GM18502 (cell line): Measurements from ENCODE around the gene RNF146.
A peak's percentile ranks its signal among the peaks of the same experiment; 100 is the strongest.
"Not testable (repeated sequence)": the region's sequence is repeated elsewhere in the genome, so short reads cannot be mapped to it uniquely, and the experiment has no call there.

Experiments used
- ATAC-seq: cut with Tn5 transposase; IDR thresholded peaks from one replicate; pipeline ENCODE4 v1.9.1; 2021; ENCODE audit warnings: mild to moderate bottlenecking; ENCODE audit not compliant: unreplicated experiment, poor library complexity

The RNF146 gene

DNA sequence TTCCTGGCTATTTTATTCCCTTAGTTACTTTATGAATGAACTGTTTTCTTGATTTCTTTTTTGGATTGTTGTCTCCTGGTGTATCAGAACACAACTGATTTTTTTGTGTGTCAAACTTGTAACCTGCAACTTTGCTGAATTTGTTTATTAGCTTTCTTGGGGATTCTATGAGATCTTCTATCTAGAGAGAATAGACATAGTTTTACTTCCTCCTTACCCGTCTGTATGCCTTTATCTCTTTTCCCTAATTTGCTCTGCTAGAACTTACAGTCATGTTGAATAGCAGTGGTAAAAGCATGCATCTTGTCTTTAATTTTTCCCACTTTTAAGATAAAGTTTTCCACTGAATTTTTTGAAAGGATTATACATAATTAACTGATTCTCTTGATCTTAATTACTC is 13.2 kb downstream of the RNF146 start:
- no peak for ATAC-seq

DNA sequence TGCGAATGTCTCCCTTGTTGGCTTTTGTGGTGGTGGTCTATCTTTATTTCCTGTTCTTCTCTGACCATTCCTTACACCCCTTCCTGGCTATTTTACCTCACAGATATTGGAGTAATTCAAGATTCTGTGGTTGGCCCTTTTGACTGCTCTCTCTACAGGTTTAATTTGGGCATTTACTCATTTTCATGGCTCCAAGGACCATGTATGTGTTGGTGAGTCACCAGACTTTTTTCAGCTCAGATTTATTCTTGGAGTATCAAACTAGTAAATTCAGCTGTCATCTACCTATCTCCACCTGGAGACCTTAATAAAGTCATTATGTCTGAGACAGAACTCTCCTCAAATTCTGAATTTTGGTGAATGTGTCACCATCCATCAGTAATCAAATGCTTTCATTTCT is 15.5 kb downstream of the RNF146 start:
- no peak for ATAC-seq

DNA sequence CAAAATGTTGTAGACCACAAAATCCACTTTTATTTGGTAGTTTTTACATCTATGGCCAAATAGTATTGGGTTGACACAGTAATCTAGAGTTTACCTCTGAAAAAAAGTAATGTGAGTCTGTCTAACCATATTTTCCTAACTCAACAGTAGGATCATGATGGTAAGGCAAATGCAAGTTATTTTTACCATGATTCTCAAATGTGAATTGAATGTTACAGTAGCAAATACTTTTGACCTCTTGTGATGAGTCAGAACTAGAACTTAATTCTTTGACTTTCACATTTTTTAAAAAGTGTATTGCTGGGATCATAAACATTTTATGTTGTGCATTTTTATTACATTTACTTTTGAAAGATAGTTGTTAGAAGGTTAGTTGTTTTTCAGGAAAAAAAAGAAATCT is 22.0 kb downstream of the RNF146 start:
- no peak for ATAC-seq

DNA sequence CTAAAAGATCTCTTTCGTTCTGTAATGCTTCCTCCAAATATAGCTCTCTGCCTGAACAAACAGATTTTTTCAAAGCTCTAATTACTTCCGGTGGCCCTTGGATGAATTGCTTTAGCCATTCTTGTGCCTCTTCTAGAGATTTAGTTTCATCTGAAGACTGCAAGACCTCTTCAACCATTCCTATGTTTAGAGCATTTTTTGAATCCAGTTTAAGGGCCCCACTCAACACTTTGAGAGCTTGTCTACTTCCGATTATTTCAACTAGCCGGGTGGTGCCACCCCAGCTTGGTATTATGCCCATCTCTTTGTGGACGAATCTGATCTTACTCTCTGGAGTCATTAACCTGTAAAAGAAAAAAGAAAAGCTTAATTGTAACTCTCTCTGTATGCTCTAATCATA is 23.3 kb downstream of the RNF146 start:
- no peak for ATAC-seq

DNA sequence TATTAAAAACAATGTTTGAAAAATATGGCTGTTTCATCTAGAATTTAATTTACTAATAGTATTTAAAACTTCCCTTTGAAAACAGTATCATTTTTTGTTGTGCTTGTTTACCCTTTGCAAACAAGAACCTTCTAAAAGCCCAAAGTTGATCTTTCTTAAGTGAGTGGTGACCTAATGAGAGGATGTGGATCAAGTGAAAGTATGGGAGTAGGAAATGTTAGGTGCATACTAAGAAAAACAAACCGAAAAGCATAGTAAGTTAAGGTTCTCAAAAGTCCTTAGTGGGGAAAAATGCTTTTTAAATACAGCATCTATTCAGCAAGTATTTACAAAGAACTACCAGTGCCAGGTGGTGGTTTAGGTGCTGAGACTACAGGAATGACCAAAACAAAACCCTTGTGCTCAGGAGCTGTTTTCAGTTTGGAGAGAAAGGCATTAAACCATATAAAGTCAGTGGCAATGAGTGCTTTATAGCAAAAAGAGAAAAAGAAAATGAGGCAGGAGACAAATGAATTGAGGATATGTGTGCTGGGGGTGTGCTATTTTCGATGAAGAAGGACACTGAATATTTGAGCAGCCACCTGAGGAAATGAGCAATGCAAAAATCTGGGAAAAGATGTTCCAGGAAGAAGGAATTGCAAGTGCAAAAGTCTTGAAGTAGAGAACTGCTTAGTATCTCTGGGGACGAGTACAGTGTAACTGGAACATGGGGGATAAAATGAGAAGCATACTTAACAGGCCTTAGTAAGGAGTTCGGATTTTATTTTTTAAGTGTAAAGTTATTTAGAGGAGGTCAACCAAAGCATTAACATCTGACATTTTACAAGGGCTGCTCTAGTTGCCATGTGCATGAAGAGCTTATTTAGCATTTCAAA is 24.0 kb downstream of the RNF146 start:
- ATAC-seq = peak; percentile 44

DNA sequence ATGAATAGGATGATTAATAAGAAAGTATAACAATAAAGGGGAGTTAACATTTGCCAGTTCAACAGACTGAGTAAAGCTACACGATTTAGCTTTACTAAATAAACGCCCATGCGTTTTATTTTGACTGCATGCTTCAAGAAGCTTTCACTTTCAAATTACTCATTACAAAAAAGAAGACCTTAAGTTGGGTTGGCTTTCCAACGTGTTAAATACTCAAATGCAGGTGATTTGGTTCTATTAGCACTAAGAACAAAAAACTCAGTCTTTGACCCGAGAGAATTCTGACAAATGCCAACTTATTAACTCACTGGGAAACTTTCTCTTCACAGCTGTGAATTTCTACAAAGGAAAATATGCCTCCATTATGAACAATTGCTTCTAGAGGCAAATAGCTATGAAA is 24.8 kb downstream of the RNF146 start:
- peak; percentile 87 for ATAC-seq

DNA sequence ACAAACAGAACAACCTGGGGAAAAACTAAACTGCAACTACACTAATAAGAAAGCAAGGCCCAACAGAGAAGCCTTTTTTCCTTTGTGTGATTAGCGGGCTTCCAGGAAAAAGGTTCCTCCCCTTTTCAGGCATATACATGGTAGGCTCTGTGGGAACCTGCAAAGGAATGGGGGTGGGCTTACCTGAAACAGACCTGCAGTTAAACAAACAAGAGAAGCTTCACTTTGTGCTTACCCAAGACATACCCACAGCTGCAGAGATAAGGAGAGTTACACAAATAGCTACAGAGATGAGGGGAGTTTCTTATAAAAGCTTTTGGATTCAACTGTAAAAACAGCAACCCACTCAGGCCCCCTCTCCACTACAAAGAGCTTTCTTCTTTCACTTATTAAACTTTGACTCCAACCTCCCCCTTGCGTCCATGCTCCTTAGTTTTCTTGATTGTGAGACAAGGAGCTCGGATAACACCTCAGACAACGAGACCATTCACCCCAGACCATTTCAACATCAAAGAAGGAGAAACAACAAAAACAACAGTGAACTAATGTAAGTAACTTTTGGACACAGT is 30.9 kb downstream of the RNF146 start:
- no peak for ATAC-seq

DNA sequence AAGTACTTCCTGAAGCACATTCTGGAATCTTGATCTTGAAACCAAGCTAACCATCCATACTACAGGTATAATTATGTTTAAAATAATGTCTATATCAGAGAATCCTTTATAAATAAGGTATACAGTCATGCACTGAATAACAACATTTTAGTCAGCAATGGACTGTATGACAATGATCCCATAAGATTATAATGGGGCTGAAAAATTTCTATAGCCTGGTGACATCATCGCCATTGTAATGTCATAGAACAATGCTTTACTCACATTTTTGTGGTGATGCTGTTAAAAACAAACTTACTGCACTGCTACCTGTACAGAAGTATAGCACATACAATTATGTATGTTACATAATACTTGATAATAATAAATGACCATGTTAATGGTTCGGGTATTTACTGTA is 31.8 kb downstream of the RNF146 start:
- ATAC-seq = no peak

DNA sequence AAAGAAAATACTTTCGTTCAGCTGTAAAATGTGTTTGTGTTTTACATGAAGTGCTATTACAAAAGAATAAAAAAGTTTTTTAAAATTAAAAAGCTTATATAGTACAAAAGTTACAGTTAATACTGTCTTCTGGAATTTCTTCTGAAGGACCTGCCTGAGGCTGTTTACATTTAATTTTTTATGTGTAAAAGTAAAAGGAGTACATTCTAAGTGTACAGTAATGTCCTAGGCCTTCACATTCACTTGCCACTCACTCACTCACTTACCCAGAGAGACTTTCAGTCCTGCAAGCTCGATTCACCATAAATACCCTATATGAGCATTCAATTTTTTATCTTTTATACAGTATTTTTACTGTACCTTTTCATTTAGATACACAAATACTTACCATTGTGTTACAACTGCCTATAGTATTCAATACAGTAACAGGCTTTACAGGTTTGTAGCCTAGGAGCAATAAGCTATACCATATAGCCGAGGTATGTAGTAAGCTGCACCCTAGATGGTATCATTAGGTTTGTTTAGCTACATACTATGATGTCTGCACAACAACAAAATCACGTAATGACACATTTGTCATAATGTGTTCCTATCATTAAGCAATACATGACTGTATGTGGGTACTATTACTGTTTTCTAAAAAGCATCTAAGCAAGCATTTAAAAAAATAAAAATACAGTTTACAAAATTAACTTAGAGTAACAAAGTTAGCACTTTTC is 33.0 kb downstream of the RNF146 start:
- no peak for ATAC-seq

DNA sequence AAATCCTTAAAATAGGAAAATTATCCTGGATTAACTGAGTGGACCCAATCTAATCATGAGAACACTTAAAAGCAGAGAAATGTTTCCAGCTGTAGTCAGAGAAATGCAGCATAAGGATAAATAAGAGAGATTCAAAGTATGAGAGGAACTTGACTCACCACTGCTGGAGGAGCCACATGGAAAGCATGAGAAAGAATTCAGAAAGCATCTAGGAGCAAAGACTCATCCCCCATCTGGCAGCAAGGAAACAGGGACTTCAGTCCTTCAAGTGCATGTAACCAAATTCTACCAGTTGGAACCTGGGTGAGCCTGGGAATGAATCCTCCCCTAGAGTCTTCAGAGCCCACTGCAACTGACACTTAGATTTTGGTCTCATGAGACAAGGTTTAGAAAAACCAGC is 33.7 kb downstream of the RNF146 start:
- ATAC-seq = no peak

DNA sequence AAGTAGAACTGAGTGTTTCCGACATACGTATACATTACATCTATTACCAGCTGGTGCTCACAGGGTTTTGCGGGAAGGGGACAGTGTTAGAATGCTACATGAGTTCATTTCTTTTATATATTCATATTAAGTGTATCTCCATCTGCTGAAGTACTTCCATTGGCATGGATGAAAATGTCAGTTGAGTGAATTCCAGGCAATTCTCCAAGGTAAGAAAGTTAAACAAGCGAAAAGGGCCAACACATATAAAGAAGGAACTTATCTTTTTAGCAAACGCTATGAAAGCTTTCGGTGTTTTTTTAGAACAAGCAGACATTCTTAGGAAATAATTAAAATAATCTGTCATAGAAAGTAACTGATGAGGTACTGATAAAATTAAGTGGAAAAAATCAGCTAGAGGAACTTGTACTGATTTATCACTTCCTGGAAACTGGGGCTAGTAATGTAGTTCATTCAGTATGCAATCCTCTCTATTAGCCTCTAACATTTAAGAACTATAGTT is 34.6 kb downstream of the RNF146 start:
- ATAC-seq = no peak

DNA sequence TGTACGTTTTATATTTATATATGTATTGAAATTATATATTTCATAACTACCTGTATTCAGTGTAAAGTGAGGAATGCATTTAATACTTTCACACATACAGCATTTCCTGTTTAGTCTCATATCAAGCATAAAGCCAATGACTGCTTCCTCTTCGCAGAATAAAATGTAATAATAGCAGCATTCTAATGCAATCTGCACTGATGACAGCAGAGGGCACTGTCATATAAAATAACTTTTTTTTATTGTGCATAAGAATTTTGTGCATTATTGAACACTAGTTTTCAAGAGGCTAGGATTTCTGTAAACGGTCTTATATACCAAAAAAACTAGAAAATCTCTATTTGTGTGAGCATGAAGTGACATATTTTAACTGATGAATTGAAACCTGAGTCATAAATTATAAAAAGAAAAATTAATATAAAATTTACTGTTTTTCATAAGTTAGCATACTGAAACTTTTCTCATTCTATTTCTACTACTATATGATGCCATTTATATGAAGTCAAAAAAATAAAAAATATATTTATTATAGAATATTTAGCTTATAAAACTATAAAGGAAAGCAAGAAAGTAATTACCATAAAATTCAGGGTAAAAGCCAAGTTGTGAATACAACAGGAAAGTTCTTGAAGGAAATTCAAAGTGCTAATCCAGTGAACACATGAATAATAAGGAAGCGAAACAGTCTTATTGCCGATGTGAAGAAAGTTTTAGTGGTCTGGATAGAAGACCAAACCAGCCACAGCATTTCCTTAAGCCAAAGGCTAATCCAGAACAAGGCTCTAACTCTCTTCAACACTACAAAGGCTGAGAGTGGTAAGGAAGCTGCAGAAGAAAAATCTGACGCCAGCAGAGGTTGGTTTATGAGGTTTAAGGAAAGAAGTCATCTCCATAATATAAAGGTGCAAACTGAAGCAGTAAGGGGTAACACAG is 36.3 kb downstream of the RNF146 start:
- peak; percentile 83 for ATAC-seq

DNA sequence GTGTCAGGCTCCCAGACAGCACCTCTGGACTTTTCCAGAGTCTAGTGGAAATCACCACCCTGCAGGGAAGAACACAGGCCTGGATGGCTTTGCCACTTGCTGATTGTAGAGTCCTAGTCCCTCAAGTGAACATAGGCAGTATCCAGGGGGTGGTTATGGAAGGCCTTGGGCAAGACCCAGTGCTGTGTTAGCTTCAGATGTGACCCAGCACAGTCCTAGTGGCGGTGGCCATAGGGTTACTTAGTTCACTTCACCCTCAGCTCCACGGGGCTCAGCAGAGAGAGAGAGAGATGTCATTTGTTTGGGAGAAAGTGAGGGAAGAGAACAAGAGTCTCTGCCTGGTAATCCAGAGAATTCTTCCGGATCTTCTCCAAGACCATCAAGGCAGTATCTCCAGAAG is 37.3 kb downstream of the RNF146 start:
- no peak for ATAC-seq

DNA sequence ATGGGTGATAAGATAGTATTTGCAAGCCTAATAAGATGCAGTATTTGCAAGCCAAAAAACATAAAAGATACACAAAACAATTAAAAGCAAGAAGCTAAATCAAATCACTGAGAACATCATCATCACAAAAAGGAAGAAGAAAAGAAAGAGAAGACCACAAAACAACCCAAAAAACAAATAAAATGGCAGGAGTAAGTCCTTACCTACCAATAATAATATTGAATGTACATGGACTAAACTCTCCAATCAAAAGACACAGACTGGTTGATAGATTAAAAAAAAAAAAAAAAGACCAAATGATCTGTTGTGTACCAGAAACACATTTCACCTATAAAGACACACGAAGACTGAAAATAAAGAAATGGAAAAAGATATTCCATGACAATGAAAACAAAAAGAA is 39.1 kb downstream of the RNF146 start:
- ATAC-seq = no peak

DNA sequence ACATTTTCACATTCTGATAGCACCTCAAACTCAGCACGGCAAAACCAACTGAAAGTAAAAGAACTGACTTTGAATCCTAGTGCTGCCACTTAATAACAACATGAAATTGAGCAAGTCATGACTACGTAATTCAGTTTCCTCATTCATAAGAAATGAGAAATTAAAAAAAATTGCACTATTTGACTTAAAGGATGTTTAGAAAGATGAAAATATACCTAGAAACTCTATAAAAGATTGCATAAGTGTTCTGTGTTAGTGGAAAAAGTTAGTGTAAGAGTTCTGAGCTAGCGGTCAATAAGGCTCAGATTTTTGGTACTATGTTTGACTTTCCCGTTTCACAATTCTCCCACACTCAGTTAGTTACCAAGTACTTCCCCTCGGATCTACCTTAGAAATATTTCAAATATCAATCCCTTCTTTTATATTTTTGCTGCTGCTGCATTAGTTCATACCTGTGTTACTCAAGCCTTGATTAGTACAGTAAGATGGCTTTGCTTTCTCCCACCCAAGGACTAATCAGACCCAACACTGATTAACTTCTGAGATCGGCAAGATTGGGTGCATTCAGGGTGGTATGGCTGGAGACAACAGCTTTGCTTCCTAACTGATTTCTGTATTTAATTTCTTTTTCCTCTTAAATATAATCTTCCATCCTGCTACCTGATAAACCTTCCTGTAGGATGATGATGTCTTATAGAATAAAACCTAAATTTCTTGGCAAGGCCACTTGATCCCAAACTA is 50.9 kb downstream of the RNF146 start:
- no peak for ATAC-seq

DNA sequence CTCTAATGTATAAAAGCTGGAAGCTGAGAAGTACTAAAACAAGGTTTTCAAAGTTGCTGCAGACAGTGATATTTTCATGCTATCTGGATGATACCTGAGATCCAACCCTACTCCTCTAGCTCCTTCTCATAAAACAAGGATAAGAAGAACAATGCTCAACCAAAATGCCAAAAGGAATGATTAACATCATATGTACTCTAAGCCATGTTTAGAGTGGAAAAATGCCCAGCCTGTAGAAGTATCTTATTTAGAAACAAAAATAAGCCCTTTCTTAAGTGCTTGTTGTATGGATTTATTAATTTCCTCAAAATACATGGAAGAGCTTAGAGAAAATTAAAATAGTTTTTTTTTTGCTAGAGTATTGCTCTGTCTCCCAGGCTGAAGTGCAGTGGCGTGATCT is 53.0 kb downstream of the RNF146 start:
- ATAC-seq = no peak

DNA sequence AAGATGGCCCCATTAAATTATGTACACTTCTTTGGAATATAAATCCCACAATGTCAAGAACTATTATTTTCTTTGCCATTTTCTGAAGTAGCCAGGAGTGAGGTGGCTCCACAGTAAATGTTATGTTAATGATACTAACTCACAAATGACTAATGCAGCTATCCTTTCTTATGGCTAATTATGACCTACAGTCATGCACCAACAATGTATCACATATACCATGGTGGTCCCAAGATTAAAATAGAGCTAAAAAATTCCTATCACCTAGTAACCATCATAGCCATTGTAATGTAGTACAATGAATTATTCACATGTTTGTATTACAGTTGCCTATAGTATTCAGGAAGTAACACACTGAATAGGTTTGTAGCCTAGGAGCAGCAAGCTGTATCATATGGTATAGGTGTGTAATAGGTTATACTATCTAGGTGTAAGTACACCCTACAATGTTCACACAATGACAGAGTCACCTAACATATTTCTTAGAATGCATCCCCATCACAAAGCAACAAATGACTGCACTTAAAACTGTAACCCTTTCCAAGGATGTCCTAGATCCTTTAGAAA is 61.5 kb downstream of the RNF146 start:
- no peak for ATAC-seq

DNA sequence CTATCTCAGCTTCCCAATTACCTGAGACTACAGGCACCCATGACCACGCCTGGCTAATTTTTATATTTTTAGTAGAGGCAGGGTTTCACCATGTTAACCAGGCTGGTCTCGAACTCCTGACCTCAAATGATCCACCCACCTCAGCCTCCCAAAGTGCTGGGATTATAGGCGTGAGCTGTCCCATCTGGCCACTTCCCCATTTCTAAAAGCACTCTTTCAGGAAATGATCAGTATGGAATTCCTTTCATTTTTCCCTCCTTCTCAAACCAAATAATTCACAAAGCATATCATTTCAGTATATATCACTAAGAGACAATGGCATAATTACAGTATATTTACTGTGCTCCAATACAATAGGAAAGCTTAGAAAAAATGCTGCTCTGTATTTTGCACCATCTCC is 64.6 kb downstream of the RNF146 start:
- ATAC-seq = not testable (repeated sequence)

DNA sequence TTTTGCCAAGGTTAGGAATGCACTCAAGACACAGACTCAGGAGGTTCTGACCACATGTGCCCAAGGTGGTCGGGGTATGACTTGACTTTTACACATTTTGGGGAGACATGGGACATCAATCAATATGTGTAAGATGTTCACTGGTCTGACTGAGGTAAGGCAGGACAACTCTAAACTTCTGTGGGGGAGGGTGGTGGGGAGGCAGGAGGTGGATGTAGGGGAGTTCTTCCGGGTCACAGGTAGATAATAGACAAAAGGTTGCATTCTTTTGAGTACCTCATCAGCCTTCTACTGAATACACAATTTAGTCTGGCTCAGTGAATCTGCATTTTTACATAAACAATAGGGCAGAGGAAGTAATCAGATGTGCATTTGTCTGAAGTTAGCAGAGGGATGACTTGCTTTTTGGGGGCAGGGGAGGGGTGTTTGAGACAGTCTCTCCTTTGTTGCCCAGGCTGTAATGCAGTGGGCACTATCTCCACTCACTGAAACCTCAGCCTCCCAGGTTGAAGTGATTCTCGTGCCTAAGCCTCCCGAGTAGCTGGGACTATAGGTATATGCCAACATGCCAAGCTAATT is 65.8 kb downstream of the RNF146 start:
- no peak for ATAC-seq
